HepG2 (cell line): ENCODE measurements around the gene PCSK5. TPM values are rescaled to one million over a fixed set of nuclear protein-coding genes. Genes with fewer than 3 reads are reported as not detected.

ENCODE experiments used
- ATAC-seq: fragments of 200-7000 bp; cut with Tn5 transposase; 3 replicates; pipeline ENCODE4 v1.9.1; 2020; ENCODE audit warnings: mild to moderate bottlenecking, moderate library complexity
- BruUV-seq: library from RNA; stranded (reverse); fragments of 400-500 nt; replicated peaks from 2 replicates; lab custom pipeline; 2021; lab: Mats Ljungman, UMichigan
- CTCF ChIA-PET: fragments of 300-600 bp; formaldehyde crosslinking; extraction: SDS; loops from one replicate; lab custom pipeline; 2021; ENCODE audit warnings: low total read pairs, inconsistent platforms, low intra/inter-chr PET ratio; lab: Yijun Ruan, JAX
- POLR2A ChIA-PET: fragments of 350-600 bp; sonication (Branson Sonifier 250); formaldehyde crosslinking; loops from one replicate; lab custom pipeline; 2020; ENCODE audit warnings: antibody characterized with exemption, inconsistent platforms; lab: Yijun Ruan, JAX
- DNase-seq: peaks from one replicate; pipeline ENCODE4 v3.0.0-alpha.2; 2015; ENCODE audit warnings: low spot score
- FAIRE-seq: peaks from 3 replicates; lab custom pipeline; 2011; peaks lifted over from hg19 to GRCh38; lab: Jason Lieb, UNC
- H2AFZ ChIP-seq: one replicate; pipeline ENCODE4 v1.6.1; 2011; ENCODE audit warnings: low read length, inconsistent platforms
- H3K27ac ChIP-seq: fragments of 300-600 bp; 3 replicates; pipeline ENCODE4 v1.8.0; 2011; ENCODE audit warnings: mixed run types, mild to moderate bottlenecking, mixed read lengths, low read length, inconsistent platforms; ENCODE audit not compliant: insufficient read depth; ENCODE audit errors: extremely low read length
- H3K27me3 ChIP-seq, 2 experiments: fragments of 200-600 bp in 1 of 2; 2 replicates in 1 of 2; 3 replicates in 1 of 2; pipeline versions ENCODE4 v1.6.0 to v1.8.0; 2011; ENCODE audit warnings: low read length in 2 of 2, mild to moderate bottlenecking in 2 of 2, moderate library complexity in 2 of 2, inconsistent platforms in 1 of 2; ENCODE audit not compliant: insufficient read depth in 2 of 2, control insufficient read depth in 1 of 2
- H3K36me3 ChIP-seq, 2 experiments: fragments of 200-600 bp in 1 of 2; replicated peaks in 1 of 2; 2 replicates in 1 of 2; 3 replicates in 1 of 2; pipeline versions ENCODE4 v1.5.1 to v1.8.0; 2011; ENCODE audit warnings: low read length in 2 of 2, inconsistent platforms in 1 of 2; ENCODE audit not compliant: insufficient read depth in 2 of 2, control insufficient read depth in 1 of 2
- H3K4me1 ChIP-seq: 2 replicates; pipeline ENCODE4 v1.5.1; 2012; ENCODE audit warnings: low read length, inconsistent platforms; ENCODE audit not compliant: insufficient read depth
- H3K4me2 ChIP-seq: 2 replicates; pipeline ENCODE4 v1.6.0; 2011; ENCODE audit warnings: low read depth, low read length, inconsistent platforms
- H3K4me3 ChIP-seq, 3 experiments: fragments of 200-600 bp in 1 of 3; sonication (generic), shearing (Covaris generic) in 1 of 3; replicated peaks in 1 of 3; 2 replicates each; pipeline ENCODE4 v1.5.1; 2011 to 2016; ENCODE audit warnings: low read length in 3 of 3, inconsistent platforms in 2 of 3, low read depth in 2 of 3, mild to moderate bottlenecking in 2 of 3, control low read depth in 1 of 3, mixed read lengths in 1 of 3; ENCODE audit not compliant: insufficient read depth in 1 of 3
- H3K79me2 ChIP-seq: one replicate; pipeline ENCODE4 v1.6.1; 2011; ENCODE audit warnings: low read length, inconsistent platforms; ENCODE audit not compliant: insufficient read depth
- H3K9ac ChIP-seq: 2 replicates; pipeline ENCODE4 v1.6.0; 2011; ENCODE audit warnings: mild to moderate bottlenecking, low read depth, low read length, inconsistent platforms; ENCODE audit not compliant: insufficient read depth
- H3K9me3 ChIP-seq: 2 replicates; pipeline ENCODE4 v1.5.1; 2012; ENCODE audit warnings: mild to moderate bottlenecking, low read length
- H4K20me1 ChIP-seq: 2 replicates; pipeline ENCODE4 v1.6.0; 2011; ENCODE audit warnings: inconsistent platforms, mild to moderate bottlenecking, low read length, moderate library complexity; ENCODE audit not compliant: insufficient read depth
- KLF11 ChIP-seq: IDR thresholded peaks from 2 replicates; pipeline ENCODE4 v1.6.1; 2016; ENCODE audit warnings: missing compliant biosample characterization
- RARA ChIP-seq: IDR thresholded peaks from 2 replicates; pipeline ENCODE4 v1.6.1; 2016; ENCODE audit warnings: missing genetic modification reagents, missing compliant biosample characterization
- RFXANK ChIP-seq: IDR thresholded peaks from 2 replicates; pipeline ENCODE4 v1.6.1; 2016
- SNAI1 ChIP-seq: sonication (generic); formaldehyde crosslinking; IDR thresholded peaks from 2 replicates; pipeline ENCODE4 v1.5.0; 2020; ENCODE audit warnings: mild to moderate bottlenecking, missing genetic modification reagents, borderline replicate concordance
- SSRP1 ChIP-seq: IDR thresholded peaks from 2 replicates; pipeline ENCODE4 v1.6.1; 2016; ENCODE audit warnings: control low read depth
- U2AF1 ChIP-seq: fragments of 200-400 bp; formaldehyde crosslinking; optimal IDR thresholded peaks from 2 replicates; pipeline ENCODE3; 2017; ENCODE audit warnings: mild to moderate bottlenecking, low read depth, low read length
- ZFP62 ChIP-seq: sonication (generic); formaldehyde crosslinking; IDR thresholded peaks from 2 replicates; pipeline ENCODE4 v1.4.0; 2020; ENCODE audit warnings: missing genetic modification reagents
- ZNF17 ChIP-seq: sonication (generic); formaldehyde crosslinking; IDR thresholded peaks from 2 replicates; pipeline ENCODE4 v1.5.0; 2020; ENCODE audit warnings: mild to moderate bottlenecking, missing genetic modification reagents
- ZSCAN20 ChIP-seq: sonication (generic); formaldehyde crosslinking; IDR thresholded peaks from 2 replicates; pipeline ENCODE4 v1.4.0; 2020; ENCODE audit warnings: missing genetic modification reagents, mild to moderate bottlenecking, borderline replicate concordance
- WGBS: methylation state at CpG from one replicate; pipeline ENCODE4 v1.1.6; 2017; ENCODE audit warnings: low lambda C conversion rate; 5-methylcytosine and 5-hydroxymethylcytosine counted together
- in situ Hi-C: cut with HindIII; loops from 2 replicates; pipeline ENCODE4 v1.10.0; 2017; ENCODE audit warnings: low pct_unique_long_range_greater_than_20kb; ENCODE audit not compliant: extremely low pct_ligation_motif_present
- intact Hi-C: fragments of 100-400 bp; cut with micrococcal nuclease; formaldehyde crosslinking; loops from one replicate; pipeline ENCODE4 v1.10.0; 2022; ENCODE audit not compliant: unreplicated experiment
- polyA plus RNA-seq, 8 experiments: library from polyadenylated mRNA; depleted of rRNA in 3 of 8; stranded (reverse) in 7 of 8; unstranded in 1 of 8; fragments of >200 nt; fragmentation: Illumina TruSeq in 4 of 8; extraction: Trizol in 4 of 8; gene quantifications; 2 replicates each; pipeline versions ENCODE4 v1.2.1 to v1.2.3, GENCODE V29; 2011 to 2016; ENCODE audit warnings: low read depth in 4 of 8, missing spikeins in 1 of 8, mixed read lengths in 1 of 8; ENCODE audit not compliant: insufficient read depth in 1 of 8
- total RNA-seq, 5 experiments: library from RNA; depleted of rRNA; stranded (reverse); fragments of >200 nt; fragmentation: Illumina TruSeq; extraction: Trizol; gene quantifications; 2 replicates each; pipeline ENCODE4 v1.2.3, GENCODE V29; 2016; ENCODE audit warnings: low read depth in 1 of 5
- TF ChIP-seq, protein P1 (sequence below): sonication (generic); formaldehyde crosslinking; IDR thresholded peaks from 2 replicates; pipeline ENCODE4 v1.4.0; 2020; ENCODE audit warnings: missing genetic modification reagents, borderline replicate concordance
- TF ChIP-seq, protein P2 (sequence below): sonication (generic); formaldehyde crosslinking; conservative IDR thresholded peaks from 2 replicates; pipeline ENCODE4 v1.4.0; 2020; ENCODE audit warnings: mild to moderate bottlenecking, missing genetic modification reagents, moderate library complexity

PCSK5 gene
- total and polyA plus RNA-seq, 2 of the 13 experiments (the other 11 are each of a cell fraction or from before 2014, with no cell fraction given): 0.55 to 0.66 TPM

DNA sequence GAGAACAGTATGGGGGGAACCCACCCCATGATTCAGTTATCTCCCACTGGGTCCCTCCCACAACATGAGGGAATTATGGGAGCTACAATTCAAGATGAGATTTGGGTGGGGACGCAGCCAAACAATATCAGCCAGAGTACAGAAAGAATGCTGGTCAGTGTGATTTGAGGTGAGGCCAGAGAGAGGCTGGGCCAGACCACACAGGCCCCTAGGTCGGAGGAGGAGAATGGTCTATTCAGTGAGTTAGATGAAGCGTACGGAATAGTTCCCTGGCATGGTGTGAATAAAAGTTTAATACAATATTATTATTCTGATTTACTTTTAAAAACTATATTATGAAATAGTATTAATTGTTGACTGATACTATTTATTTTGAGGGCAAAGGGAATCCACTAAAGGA, 39.7 kb downstream of the PCSK5 start (continued):
- TF ChIP-seq, protein P1, sequence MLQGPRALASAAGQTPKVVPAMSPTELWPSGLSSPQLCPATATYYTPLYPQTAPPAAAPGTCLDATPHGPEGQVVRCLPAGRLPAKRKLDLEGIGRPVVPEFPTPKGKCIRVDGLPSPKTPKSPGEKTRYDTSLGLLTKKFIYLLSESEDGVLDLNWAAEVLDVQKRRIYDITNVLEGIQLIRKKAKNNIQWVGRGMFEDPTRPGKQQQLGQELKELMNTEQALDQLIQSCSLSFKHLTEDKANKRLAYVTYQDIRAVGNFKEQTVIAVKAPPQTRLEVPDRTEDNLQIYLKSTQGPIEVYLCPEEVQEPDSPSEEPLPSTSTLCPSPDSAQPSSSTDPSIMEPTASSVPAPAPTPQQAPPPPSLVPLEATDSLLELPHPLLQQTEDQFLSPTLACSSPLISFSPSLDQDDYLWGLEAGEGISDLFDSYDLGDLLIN (CRISPR knock-in tag): no peak

DNA sequence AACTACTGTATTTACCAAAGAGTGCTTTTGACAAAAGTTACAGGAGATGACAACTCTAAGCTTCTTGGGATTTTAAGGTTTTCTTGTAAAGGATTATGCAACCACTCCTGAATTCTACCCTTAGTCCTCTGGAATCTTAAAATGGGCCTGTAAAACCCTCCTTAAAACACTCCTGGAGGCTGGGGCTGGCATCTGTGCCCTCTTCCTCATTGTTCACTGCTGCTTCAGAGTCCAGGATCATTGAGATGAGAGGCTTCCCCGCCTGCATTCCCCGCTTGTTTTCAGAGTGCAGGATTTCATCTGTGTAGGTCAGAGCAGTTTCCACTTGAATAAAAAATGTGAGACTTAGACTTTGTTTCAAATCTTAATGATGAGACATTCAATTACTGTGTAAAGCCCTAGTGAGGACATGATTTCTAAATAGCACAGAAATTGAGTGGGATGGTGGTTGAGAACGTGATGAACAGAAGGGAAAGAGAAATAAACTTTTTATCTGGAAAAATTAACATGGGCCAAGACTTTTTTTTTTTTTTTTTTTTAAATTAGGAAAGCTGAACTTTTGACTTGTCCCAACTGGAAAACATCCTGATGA, 40.4 kb downstream of the PCSK5 start:
- BruUV-seq: no TSS peak
- 43% methylated on average over 3 of the region's 3 CpGs for WGBS
- in situ Hi-C loops: no loop called here
- no peaks in the 10 kb centered on the region for H3K36me3 ChIP-seq
- no peak overlapping the region for H3K4me2 ChIP-seq
- intact Hi-C loops: no loop called here
- DNase-seq (no peak), ATAC-seq (no peak), FAIRE-seq (no peak)
- H3K9ac ChIP-seq: no peak overlapping the region
- H3K27ac ChIP-seq: no peak overlapping the region
- H3K9me3 ChIP-seq: no peaks in the 10 kb centered on the region
- H3K4me1 ChIP-seq: peaks cover 16% of the 10 kb centered on the region
- no peaks in the 10 kb centered on the region for H3K79me2 ChIP-seq
- ChIA-PET POLR2A (no interaction called here), CTCF (no interaction called here)
- H4K20me1 ChIP-seq: no peaks in the 10 kb centered on the region
- no peaks in the 10 kb centered on the region for H3K27me3 ChIP-seq
- H2AFZ ChIP-seq: no peak overlapping the region
- H3K4me3 ChIP-seq: no peak overlapping the region
- no peak for TF ChIP-seq SSRP1
- no peak for TF ChIP-seq SNAI1 (CRISPR knock-in tag)
- no peak for TF ChIP-seq RARA (CRISPR knock-in tag)
- TF ChIP-seq KLF11: no peak
- TF ChIP-seq RFXANK: no peak
- no peak for TF ChIP-seq U2AF1
- TF ChIP-seq, protein P2, sequence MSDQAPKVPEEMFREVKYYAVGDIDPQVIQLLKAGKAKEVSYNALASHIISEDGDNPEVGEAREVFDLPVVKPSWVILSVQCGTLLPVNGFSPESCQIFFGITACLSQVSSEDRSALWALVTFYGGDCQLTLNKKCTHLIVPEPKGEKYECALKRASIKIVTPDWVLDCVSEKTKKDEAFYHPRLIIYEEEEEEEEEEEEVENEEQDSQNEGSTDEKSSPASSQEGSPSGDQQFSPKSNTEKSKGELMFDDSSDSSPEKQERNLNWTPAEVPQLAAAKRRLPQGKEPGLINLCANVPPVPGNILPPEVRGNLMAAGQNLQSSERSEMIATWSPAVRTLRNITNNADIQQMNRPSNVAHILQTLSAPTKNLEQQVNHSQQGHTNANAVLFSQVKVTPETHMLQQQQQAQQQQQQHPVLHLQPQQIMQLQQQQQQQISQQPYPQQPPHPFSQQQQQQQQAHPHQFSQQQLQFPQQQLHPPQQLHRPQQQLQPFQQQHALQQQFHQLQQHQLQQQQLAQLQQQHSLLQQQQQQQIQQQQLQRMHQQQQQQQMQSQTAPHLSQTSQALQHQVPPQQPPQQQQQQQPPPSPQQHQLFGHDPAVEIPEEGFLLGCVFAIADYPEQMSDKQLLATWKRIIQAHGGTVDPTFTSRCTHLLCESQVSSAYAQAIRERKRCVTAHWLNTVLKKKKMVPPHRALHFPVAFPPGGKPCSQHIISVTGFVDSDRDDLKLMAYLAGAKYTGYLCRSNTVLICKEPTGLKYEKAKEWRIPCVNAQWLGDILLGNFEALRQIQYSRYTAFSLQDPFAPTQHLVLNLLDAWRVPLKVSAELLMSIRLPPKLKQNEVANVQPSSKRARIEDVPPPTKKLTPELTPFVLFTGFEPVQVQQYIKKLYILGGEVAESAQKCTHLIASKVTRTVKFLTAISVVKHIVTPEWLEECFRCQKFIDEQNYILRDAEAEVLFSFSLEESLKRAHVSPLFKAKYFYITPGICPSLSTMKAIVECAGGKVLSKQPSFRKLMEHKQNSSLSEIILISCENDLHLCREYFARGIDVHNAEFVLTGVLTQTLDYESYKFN (CRISPR knock-in tag): no peak
- TF ChIP-seq ZSCAN20 (CRISPR knock-in tag): no peak
- no peak for TF ChIP-seq ZNF17 (CRISPR knock-in tag)
- TF ChIP-seq ZFP62 (CRISPR knock-in tag): no peak
